Trophoblast cell (in vitro differentiated cells and primary cell): Measurements from ENCODE around the gene KIF20B. TPM values are rescaled to one million over a fixed set of nuclear protein-coding genes. Genes with fewer than 3 reads are reported as not detected.

Experiments used
- DNase-seq, 2 donors: peaks; one replicate each; pipeline ENCODE4 v3.0.0-alpha.2; 2016
- H2AFZ ChIP-seq: 2 replicates; pipeline ENCODE4 v1.6.1; 2013; ENCODE audit warnings: low read length, moderate library complexity, mild to moderate bottlenecking; ENCODE audit not compliant: insufficient read depth, poor library complexity
- H2AK5ac ChIP-seq: 2 replicates; pipeline ENCODE4 v1.6.1; 2013; ENCODE audit warnings: mild to moderate bottlenecking, low read length
- H2BK120ac ChIP-seq: 2 replicates; pipeline ENCODE4 v1.6.1; 2013; ENCODE audit warnings: low read length, mild to moderate bottlenecking, moderate library complexity; ENCODE audit not compliant: insufficient read depth, poor library complexity
- H2BK12ac ChIP-seq: 2 replicates; pipeline ENCODE4 v1.6.1; 2013; ENCODE audit warnings: mild to moderate bottlenecking, low read length, moderate library complexity
- H2BK5ac ChIP-seq: 2 replicates; pipeline ENCODE4 v1.6.1; 2013; ENCODE audit warnings: low read length, low read depth, moderate library complexity, mild to moderate bottlenecking; ENCODE audit not compliant: poor library complexity
- H3K14ac ChIP-seq: 2 replicates; pipeline ENCODE4 v1.6.1; 2013; ENCODE audit warnings: mild to moderate bottlenecking, low read length
- H3K18ac ChIP-seq: 2 replicates; pipeline ENCODE4 v1.6.1; 2013; ENCODE audit warnings: mild to moderate bottlenecking, low read length
- H3K23ac ChIP-seq: 2 replicates; pipeline ENCODE4 v1.6.1; 2013; ENCODE audit warnings: low read length
- H3K27ac ChIP-seq: 2 replicates; pipeline ENCODE4 v1.5.1; 2013; ENCODE audit warnings: low read depth, mild to moderate bottlenecking, inconsistent platforms, low read length, moderate library complexity
- H3K27me3 ChIP-seq: 2 replicates; pipeline ENCODE4 v1.6.1; 2013; ENCODE audit warnings: inconsistent platforms, mild to moderate bottlenecking, low read length, moderate library complexity; ENCODE audit not compliant: insufficient read depth
- H3K36me3 ChIP-seq, 2 experiments: 1 replicate in 1 of 2; 2 replicates in 1 of 2; pipeline ENCODE4 v1.6.1; 2013; ENCODE audit warnings: low read length in 2 of 2, mild to moderate bottlenecking in 2 of 2, moderate library complexity in 1 of 2; ENCODE audit not compliant: insufficient read depth in 2 of 2, control insufficient read depth in 1 of 2
- H3K4ac ChIP-seq: 2 replicates; pipeline ENCODE4 v1.6.1; 2013; ENCODE audit warnings: low read depth, mild to moderate bottlenecking, low read length, moderate library complexity
- H3K4me1 ChIP-seq, 2 experiments: 1 replicate in 1 of 2; 2 replicates in 1 of 2; pipeline ENCODE4 v1.6.1; 2013; ENCODE audit warnings: low read length in 2 of 2, mild to moderate bottlenecking in 2 of 2, moderate library complexity in 1 of 2; ENCODE audit not compliant: insufficient read depth in 2 of 2, control insufficient read depth in 1 of 2
- H3K4me2 ChIP-seq: 2 replicates; pipeline ENCODE4 v1.6.1; 2013; ENCODE audit warnings: inconsistent platforms, mild to moderate bottlenecking, low read length, moderate library complexity
- H3K4me3 ChIP-seq: 2 replicates; pipeline ENCODE4 v1.5.1; 2013; ENCODE audit warnings: mild to moderate bottlenecking, low read depth, low read length, inconsistent platforms
- H3K79me1 ChIP-seq: one replicate; pipeline ENCODE4 v1.6.1; 2013; ENCODE audit warnings: low read length
- H3K79me2 ChIP-seq: 2 replicates; pipeline ENCODE4 v1.6.1; 2013; ENCODE audit warnings: low read length, mild to moderate bottlenecking; ENCODE audit not compliant: control insufficient read depth, insufficient read depth, poor library complexity
- H3K9ac ChIP-seq: 2 replicates; pipeline ENCODE4 v1.6.1; 2013; ENCODE audit warnings: mild to moderate bottlenecking, low read length
- H3K9me3 ChIP-seq: 2 replicates; pipeline ENCODE4 v1.6.1; 2013; ENCODE audit warnings: low read depth, mild to moderate bottlenecking, control low read depth, inconsistent platforms, low read length; ENCODE audit not compliant: insufficient read depth
- H4K12ac ChIP-seq: 2 replicates; pipeline ENCODE4 v1.6.1; 2013; ENCODE audit warnings: low read depth, mild to moderate bottlenecking, low read length, moderate library complexity
- H4K8ac ChIP-seq: 2 replicates; pipeline ENCODE4 v1.6.1; 2013; ENCODE audit warnings: low read depth, mild to moderate bottlenecking, low read length, moderate library complexity
- H4K91ac ChIP-seq: one replicate; pipeline ENCODE4 v1.6.1; 2013; ENCODE audit warnings: low read depth, mild to moderate bottlenecking, low read length, moderate library complexity
- WGBS: extraction: QIAGEN DNeasy Blood & Tissue Kit; methylation state at CpG from one replicate; pipeline ENCODE4 v1.1.7; 2013; ENCODE audit warnings: missing lambda C conversion rate; ENCODE audit not compliant: insufficient read length, insufficient coverage; ENCODE audit errors: extremely low coverage; 5-methylcytosine and 5-hydroxymethylcytosine counted together
- polyA plus RNA-seq: library from polyadenylated mRNA; stranded (reverse); fragments of 200-250 nt; gene quantifications from 2 replicates; pipeline ENCODE4 v1.2.3, GENCODE V29; 2013

KIF20B gene, protein sequence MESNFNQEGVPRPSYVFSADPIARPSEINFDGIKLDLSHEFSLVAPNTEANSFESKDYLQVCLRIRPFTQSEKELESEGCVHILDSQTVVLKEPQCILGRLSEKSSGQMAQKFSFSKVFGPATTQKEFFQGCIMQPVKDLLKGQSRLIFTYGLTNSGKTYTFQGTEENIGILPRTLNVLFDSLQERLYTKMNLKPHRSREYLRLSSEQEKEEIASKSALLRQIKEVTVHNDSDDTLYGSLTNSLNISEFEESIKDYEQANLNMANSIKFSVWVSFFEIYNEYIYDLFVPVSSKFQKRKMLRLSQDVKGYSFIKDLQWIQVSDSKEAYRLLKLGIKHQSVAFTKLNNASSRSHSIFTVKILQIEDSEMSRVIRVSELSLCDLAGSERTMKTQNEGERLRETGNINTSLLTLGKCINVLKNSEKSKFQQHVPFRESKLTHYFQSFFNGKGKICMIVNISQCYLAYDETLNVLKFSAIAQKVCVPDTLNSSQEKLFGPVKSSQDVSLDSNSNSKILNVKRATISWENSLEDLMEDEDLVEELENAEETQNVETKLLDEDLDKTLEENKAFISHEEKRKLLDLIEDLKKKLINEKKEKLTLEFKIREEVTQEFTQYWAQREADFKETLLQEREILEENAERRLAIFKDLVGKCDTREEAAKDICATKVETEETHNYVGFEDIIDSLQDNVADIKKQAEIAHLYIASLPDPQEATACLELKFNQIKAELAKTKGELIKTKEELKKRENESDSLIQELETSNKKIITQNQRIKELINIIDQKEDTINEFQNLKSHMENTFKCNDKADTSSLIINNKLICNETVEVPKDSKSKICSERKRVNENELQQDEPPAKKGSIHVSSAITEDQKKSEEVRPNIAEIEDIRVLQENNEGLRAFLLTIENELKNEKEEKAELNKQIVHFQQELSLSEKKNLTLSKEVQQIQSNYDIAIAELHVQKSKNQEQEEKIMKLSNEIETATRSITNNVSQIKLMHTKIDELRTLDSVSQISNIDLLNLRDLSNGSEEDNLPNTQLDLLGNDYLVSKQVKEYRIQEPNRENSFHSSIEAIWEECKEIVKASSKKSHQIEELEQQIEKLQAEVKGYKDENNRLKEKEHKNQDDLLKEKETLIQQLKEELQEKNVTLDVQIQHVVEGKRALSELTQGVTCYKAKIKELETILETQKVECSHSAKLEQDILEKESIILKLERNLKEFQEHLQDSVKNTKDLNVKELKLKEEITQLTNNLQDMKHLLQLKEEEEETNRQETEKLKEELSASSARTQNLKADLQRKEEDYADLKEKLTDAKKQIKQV (N-terminal part only)
- polyA plus RNA-seq = 23.6 and 24.3 TPM in 2 replicates

GRCh38 chr10:89701242-89702120, at the start of gene KIF20B:
KIF20B (plus strand) TSS chr10:89701590; CDS start chr10:89705295, 3,705 bp downstream.
- Histone ChIP-seq H3K14ac (peak within 1 kb of the TSS; percentile 58), H4K8ac (peak within 1 kb of the TSS; percentile 75), H4K91ac (peak within 1 kb of the TSS; percentile 67), H3K27me3 (no peaks in the 10 kb centered on the region), H3K27ac (peak within 1 kb of the TSS; percentile 73), H2AK5ac (no peak within 1 kb of the TSS), H4K12ac (peak within 1 kb of the TSS; percentile 81), H3K9ac (peak within 1 kb of the TSS; percentile 84), H3K79me1 (peaks cover 2% of the 10 kb centered on the region), H3K36me3 (no peaks in the 10 kb centered on the region), H3K4me2 (peak within 1 kb of the TSS; percentile 79), H3K9me3 (no peaks in the 10 kb centered on the region), H2AFZ (peak within 1 kb of the TSS; percentile 64), H3K18ac (peak within 1 kb of the TSS; percentile 66), H3K23ac (no peak within 1 kb of the TSS), H2BK5ac (peak within 1 kb of the TSS; percentile 50), H3K79me2 (peaks cover 14% of the 10 kb centered on the region), H3K4me1 (peaks cover 3% of the 10 kb centered on the region in 2 experiments), H2BK120ac (peak within 1 kb of the TSS; percentile 21), H2BK12ac (no peak within 1 kb of the TSS), H3K4ac (peak within 1 kb of the TSS; percentile 98), H3K4me3 (peak within 1 kb of the TSS; percentile 98)
- DNase-seq = peak; percentile 97 to 98
- no CpG with 5 or more reads among the region's 48 CpGs for WGBS

GRCh38 chr10:89651916-89652573, 49.3 kb upstream of the KIF20B start:
- Histone ChIP-seq H2BK5ac (no peak overlapping the region), H3K4ac (no peak overlapping the region), H3K4me3 (no peak overlapping the region), H4K8ac (no peak overlapping the region), H3K27me3 (no peaks in the 10 kb centered on the region), H3K79me1 (no peaks in the 10 kb centered on the region), H3K14ac (no peak overlapping the region), H3K27ac (no peak overlapping the region), H3K4me1 (no peaks in the 10 kb centered on the region), H2AFZ (no peak overlapping the region), H3K79me2 (no peaks in the 10 kb centered on the region), H3K4me2 (no peak overlapping the region), H3K9me3 (peaks cover 4% of the 10 kb centered on the region), H3K36me3 (no peaks in the 10 kb centered on the region), H2AK5ac (no peak overlapping the region), H3K18ac (no peak overlapping the region), H2BK12ac (no peak overlapping the region), H4K12ac (no peak overlapping the region), H4K91ac (no peak overlapping the region), H2BK120ac (no peak overlapping the region), H3K9ac (no peak overlapping the region), H3K23ac (no peak overlapping the region)
- DNase-seq = peak in 1 of 2 donors; percentile 42
- no CpG with 5 or more reads among the region's 3 CpGs for WGBS

DNA sequence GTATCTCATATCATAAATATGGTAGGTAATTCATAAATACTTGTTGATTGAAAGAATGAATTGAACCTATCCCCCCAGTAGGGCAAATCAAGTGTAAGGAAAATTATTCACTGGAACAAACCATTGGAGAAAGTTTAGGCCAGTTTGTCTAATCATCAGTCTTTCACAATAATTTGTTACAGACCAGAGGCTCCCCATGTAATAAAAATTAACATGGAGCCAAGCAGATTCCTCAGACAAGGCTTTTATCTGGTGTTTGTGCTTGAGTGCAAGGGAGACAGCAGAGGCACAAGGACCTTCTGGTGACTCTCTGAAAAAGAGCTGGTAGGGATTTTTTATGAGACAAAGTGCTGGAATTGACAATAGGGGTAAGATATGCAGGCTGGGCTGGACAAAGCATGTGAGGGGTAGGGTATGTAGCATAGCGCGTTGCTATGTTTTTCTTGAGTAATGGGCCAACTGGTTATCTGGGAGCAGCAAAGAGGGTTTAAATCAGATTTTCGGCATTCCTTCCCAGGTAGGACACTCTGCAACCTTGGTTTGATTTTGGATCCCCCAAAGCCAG, 48.5 kb upstream of the KIF20B start:
- peak; percentile 42 to 56 for DNase-seq
- no peak overlapping the region for H3K4me3 ChIP-seq
- no peak overlapping the region for H3K14ac ChIP-seq
- H3K79me2 ChIP-seq = no peaks in the 10 kb centered on the region
- H3K4me2 ChIP-seq = no peak overlapping the region
- no peaks in the 10 kb centered on the region for H3K4me1 ChIP-seq
- H3K18ac ChIP-seq = no peak overlapping the region
- no peak overlapping the region for H3K27ac ChIP-seq
- peaks cover 4% of the 10 kb centered on the region for H3K9me3 ChIP-seq
- H2AK5ac ChIP-seq = no peak overlapping the region
- H3K9ac ChIP-seq = no peak overlapping the region
- H2BK5ac ChIP-seq = no peak overlapping the region
- H4K8ac ChIP-seq = no peak overlapping the region
- no peak overlapping the region for H3K4ac ChIP-seq
- H3K36me3 ChIP-seq = no peaks in the 10 kb centered on the region
- H2BK12ac ChIP-seq = no peak overlapping the region
- no peak overlapping the region for H2BK120ac ChIP-seq
- no peaks in the 10 kb centered on the region for H3K27me3 ChIP-seq
- H2AFZ ChIP-seq = no peak overlapping the region
- no peak overlapping the region for H4K12ac ChIP-seq
- WGBS = no CpG with 5 or more reads among the region's 3 CpGs
- no peak overlapping the region for H3K23ac ChIP-seq
- H3K79me1 ChIP-seq = no peaks in the 10 kb centered on the region
- H4K91ac ChIP-seq = no peak overlapping the region
